ENCODE data around the gene UBE3A.

Gene UBE3A

GRCh38 chr15:25331404-25331803 is 107.4 kb downstream of the UBE3A start:
- TF ChIP-seq FOXP2 (optimal IDR thresholded peaks at IDR 0.05; ENCODE audit: borderline replicate concordance, extremely low read depth, extremely low read length, insufficient read depth) (no peak), REST (IDR thresholded peaks at IDR 0.05; ENCODE audit: insufficient read depth in 1 of 2, low read depth in 2 of 2, low read length in 2 of 2) (no peak), TAF1 (IDR thresholded peaks at IDR 0.05; ENCODE audit: borderline replicate concordance, insufficient read depth, low read length) (no peak), SIN3A (IDR thresholded peaks at IDR 0.05; ENCODE audit: borderline replicate concordance, insufficient read depth, low read length) (no peak), POLR2AphosphoS5 (IDR thresholded peaks at IDR 0.05; ENCODE audit: low read depth, low read length) (no peak)

GRCh38 chr15:25329696-25330095 is 109.1 kb downstream of the UBE3A start:
- TF ChIP-seq POLR2AphosphoS5 (IDR thresholded peaks at IDR 0.05; ENCODE audit: low read depth, low read length) (no peak), SIN3A (IDR thresholded peaks at IDR 0.05; ENCODE audit: borderline replicate concordance, insufficient read depth, low read length) (no peak)

GRCh38 chr15:25327686-25328085 is 111.1 kb downstream of the UBE3A start:
- no peak for TF ChIP-seq POLR2AphosphoS5 (IDR thresholded peaks at IDR 0.05; ENCODE audit: low read depth, low read length)
- no peak for TF ChIP-seq TAF1 (IDR thresholded peaks at IDR 0.05; ENCODE audit: borderline replicate concordance, insufficient read depth, low read length)
- no peak for TF ChIP-seq REST (IDR thresholded peaks at IDR 0.05; ENCODE audit: insufficient read depth in 1 of 2, low read depth in 2 of 2, low read length in 2 of 2)
- TF ChIP-seq FOXP2 (optimal IDR thresholded peaks at IDR 0.05; ENCODE audit: borderline replicate concordance, extremely low read depth, extremely low read length, insufficient read depth): no peak
- TF ChIP-seq SIN3A (IDR thresholded peaks at IDR 0.05; ENCODE audit: borderline replicate concordance, insufficient read depth, low read length): no peak

GRCh38 chr15:25325187-25325586 is 113.6 kb downstream of the UBE3A start:
- TF ChIP-seq POLR2AphosphoS5 (IDR thresholded peaks at IDR 0.05; ENCODE audit: low read depth, low read length): no peak
- TF ChIP-seq FOXP2 (optimal IDR thresholded peaks at IDR 0.05; ENCODE audit: borderline replicate concordance, extremely low read depth, extremely low read length, insufficient read depth): no peak
- no peak for TF ChIP-seq TAF1 (IDR thresholded peaks at IDR 0.05; ENCODE audit: borderline replicate concordance, insufficient read depth, low read length)
- no peak for TF ChIP-seq REST (IDR thresholded peaks at IDR 0.05; ENCODE audit: insufficient read depth in 1 of 2, low read depth in 2 of 2, low read length in 2 of 2)
- TF ChIP-seq SIN3A (IDR thresholded peaks at IDR 0.05; ENCODE audit: borderline replicate concordance, insufficient read depth, low read length): no peak

- TF ChIP-seq SIN3A (IDR thresholded peaks at IDR 0.05; ENCODE audit: borderline replicate concordance, insufficient read depth, low read length): no peak
- TF ChIP-seq FOXP2 (optimal IDR thresholded peaks at IDR 0.05; ENCODE audit: borderline replicate concordance, extremely low read depth, extremely low read length, insufficient read depth): no peak
- TF ChIP-seq REST (IDR thresholded peaks at IDR 0.05; ENCODE audit: insufficient read depth in 1 of 2, low read depth in 2 of 2, low read length in 2 of 2): no peak
- no peak for TF ChIP-seq POLR2AphosphoS5 (IDR thresholded peaks at IDR 0.05; ENCODE audit: low read depth, low read length)
- TF ChIP-seq TAF1 (IDR thresholded peaks at IDR 0.05; ENCODE audit: borderline replicate concordance, insufficient read depth, low read length): no peak
Observed at GRCh38 chr15:25323420-25323819, 115.4 kb downstream of the UBE3A start.

Data from PFSK-1 (cell line).